SK-N-SH treated with all-trans-retinoic acid at 6 μM for 48 hours (cell line): ENCODE results near the gene KCNK17.

Experiments used
- CSDC2 ChIP-seq: fragments of 250-450 bp; sonication (Bioruptor Pico); IDR thresholded peaks from 2 replicates; pipeline ENCODE4 v1.5.0; 2020; ENCODE audit warnings: mild to moderate bottlenecking, moderate library complexity
- GLIS3 ChIP-seq: fragments of 250-450 bp; sonication (Bioruptor Pico); IDR thresholded peaks from 2 replicates; pipeline ENCODE4 v1.5.0; 2020; ENCODE audit warnings: mild to moderate bottlenecking, moderate library complexity
- TOX ChIP-seq: fragments of 250-450 bp; sonication (Bioruptor Pico); IDR thresholded peaks from 2 replicates; pipeline ENCODE4 v1.8.0; 2021; ENCODE audit warnings: mild to moderate bottlenecking, moderate library complexity, borderline replicate concordance

- TF ChIP-seq CSDC2 (CRISPR knock-in tag) (no peak), TOX (CRISPR knock-in tag) (no peak), GLIS3 (no peak)
These were observed 50.7 kb downstream of the KCNK17 start for GRCh38 chr6:39263303-39264037.
